ENCODE results near the gene MTUS2.

MTUS2 gene

GRCh38 chr13:29005035-29005762 is 185.1 kb downstream of the MTUS2 start:
- no peaks in the 10 kb centered on the region for H3K4me1 ChIP-seq (ENCODE audit: control insufficient read depth, low read length)
- H3K9me3 ChIP-seq (ENCODE audit: control insufficient read depth, insufficient read depth, low read length): no peaks in the 10 kb centered on the region
- no peaks in the 10 kb centered on the region for H3F3A ChIP-seq (ENCODE audit: control insufficient read depth, insufficient read depth)
- H3K9me2 ChIP-seq (replicated peaks; ENCODE audit: control insufficient read depth, low read length): no peaks in the 10 kb centered on the region
- H4K20me1 ChIP-seq (ENCODE audit: control insufficient read depth, insufficient read depth, low read depth, low read length): no peaks in the 10 kb centered on the region
- H3K27me3 ChIP-seq (ENCODE audit: control insufficient read depth, low read length): no peaks in the 10 kb centered on the region
- no peak overlapping the region for H3K27ac ChIP-seq (ENCODE audit: low read depth, low read length)
- no peak overlapping the region for H3K4me2 ChIP-seq (ENCODE audit: low read length)
- H3K79me2 ChIP-seq (ENCODE audit: control insufficient read depth, low read length): no peaks in the 10 kb centered on the region
- no peak overlapping the region for H3K4me3 ChIP-seq (ENCODE audit: low read length)
- no peaks in the 10 kb centered on the region for H3K36me3 ChIP-seq (ENCODE audit: control insufficient read depth, low read length)
- TF ChIP-seq CTCF (IDR thresholded peaks at IDR 0.05; ENCODE audit: low read depth, low read length, poor library complexity, severe bottlenecking): no peak
- no peak for TF ChIP-seq EZH2phosphoT487 (IDR thresholded peaks at IDR 0.05; ENCODE audit: borderline replicate concordance, low read length)

GRCh38 chr13:29005763-29006120 is 185.6 kb downstream of the MTUS2 start:
- H4K20me1 ChIP-seq (ENCODE audit: control insufficient read depth, insufficient read depth, low read depth, low read length): no peaks in the 10 kb centered on the region
- TF ChIP-seq CTCF (IDR thresholded peaks at IDR 0.05; ENCODE audit: low read depth, low read length, poor library complexity, severe bottlenecking): no peak
- no peak for TF ChIP-seq EZH2phosphoT487 (IDR thresholded peaks at IDR 0.05; ENCODE audit: borderline replicate concordance, low read length)
- no peaks in the 10 kb centered on the region for H3K79me2 ChIP-seq (ENCODE audit: control insufficient read depth, low read length)
- H3K4me1 ChIP-seq (ENCODE audit: control insufficient read depth, low read length): no peaks in the 10 kb centered on the region
- no peak overlapping the region for H3K4me3 ChIP-seq (ENCODE audit: low read length)
- no peak overlapping the region for H3K27ac ChIP-seq (ENCODE audit: low read depth, low read length)
- H3K4me2 ChIP-seq (ENCODE audit: low read length): no peak overlapping the region
- H3K9me2 ChIP-seq (replicated peaks; ENCODE audit: control insufficient read depth, low read length): no peaks in the 10 kb centered on the region
- H3K36me3 ChIP-seq (ENCODE audit: control insufficient read depth, low read length): no peaks in the 10 kb centered on the region
- H3K9me3 ChIP-seq (ENCODE audit: control insufficient read depth, insufficient read depth, low read length): no peaks in the 10 kb centered on the region
- H3K27me3 ChIP-seq (ENCODE audit: control insufficient read depth, low read length): no peaks in the 10 kb centered on the region
- H3F3A ChIP-seq (ENCODE audit: control insufficient read depth, insufficient read depth): no peaks in the 10 kb centered on the region

GRCh38 chr13:29006359-29006850 is 186.3 kb downstream of the MTUS2 start:
- H3K9me2 ChIP-seq (replicated peaks; ENCODE audit: control insufficient read depth, low read length): no peaks in the 10 kb centered on the region
- TF ChIP-seq CTCF (IDR thresholded peaks at IDR 0.05; ENCODE audit: low read depth, low read length, poor library complexity, severe bottlenecking) (no peak), EZH2phosphoT487 (IDR thresholded peaks at IDR 0.05; ENCODE audit: borderline replicate concordance, low read length) (no peak)
- H3F3A ChIP-seq (ENCODE audit: control insufficient read depth, insufficient read depth): no peaks in the 10 kb centered on the region
- H4K20me1 ChIP-seq (ENCODE audit: control insufficient read depth, insufficient read depth, low read depth, low read length): no peaks in the 10 kb centered on the region
- no peaks in the 10 kb centered on the region for H3K36me3 ChIP-seq (ENCODE audit: control insufficient read depth, low read length)
- no peaks in the 10 kb centered on the region for H3K4me1 ChIP-seq (ENCODE audit: control insufficient read depth, low read length)
- no peaks in the 10 kb centered on the region for H3K27me3 ChIP-seq (ENCODE audit: control insufficient read depth, low read length)
- H3K4me3 ChIP-seq (ENCODE audit: low read length): no peak overlapping the region
- no peak overlapping the region for H3K4me2 ChIP-seq (ENCODE audit: low read length)
- no peaks in the 10 kb centered on the region for H3K79me2 ChIP-seq (ENCODE audit: control insufficient read depth, low read length)
- no peak overlapping the region for H3K27ac ChIP-seq (ENCODE audit: low read depth, low read length)
- no peaks in the 10 kb centered on the region for H3K9me3 ChIP-seq (ENCODE audit: control insufficient read depth, insufficient read depth, low read length)

Measured in DOHH2 (cell line).